NT2/D1 (cell line): ENCODE data around the gene ANP32E.
"Not testable (repeated sequence)": the region's sequence is repeated elsewhere in the genome, so short reads cannot be mapped to it uniquely, and the experiment has no call there.

Source experiments
- DNase-seq: peaks from one replicate; pipeline ENCODE4 v3.0.0-alpha.2; 2011; ENCODE audit warnings: low read depth, low spot score
- H3K27me3 ChIP-seq: 2 replicates; pipeline ENCODE4 v1.6.0; 2011; ENCODE audit warnings: mild to moderate bottlenecking; ENCODE audit not compliant: insufficient read length, insufficient read depth
- H3K36me3 ChIP-seq: 2 replicates; pipeline ENCODE4 v1.6.1; 2011; ENCODE audit warnings: mild to moderate bottlenecking, low read length, mixed read lengths; ENCODE audit not compliant: insufficient read depth, insufficient read length
- H3K4me1 ChIP-seq: 2 replicates; pipeline ENCODE4 v1.5.1; 2011; ENCODE audit not compliant: insufficient read depth, insufficient read length
- H3K4me3 ChIP-seq: 2 replicates; pipeline ENCODE4 v1.5.1; 2011; ENCODE audit warnings: low read depth; ENCODE audit not compliant: insufficient read length
- H3K9ac ChIP-seq: 2 replicates; pipeline ENCODE4 v1.6.0; 2011; ENCODE audit warnings: low read depth; ENCODE audit not compliant: insufficient read length
- H3K9me3 ChIP-seq: 2 replicates; pipeline ENCODE4 v1.5.1; 2011; ENCODE audit warnings: mild to moderate bottlenecking, low read length; ENCODE audit not compliant: insufficient read depth
- SUZ12 ChIP-seq: IDR thresholded peaks from 2 replicates; pipeline ENCODE4 v1.6.1; 2011; ENCODE audit not compliant: insufficient read length, insufficient read depth; ENCODE audit errors: extremely low read depth
- YY1 ChIP-seq: IDR thresholded peaks from 2 replicates; pipeline ENCODE4 v1.6.1; 2011; ENCODE audit not compliant: insufficient read length, insufficient read depth
- ZNF274 ChIP-seq: IDR thresholded peaks from 2 replicates; pipeline ENCODE4 v1.6.1; 2011; ENCODE audit warnings: mild to moderate bottlenecking, low read depth, low read length

Gene ANP32E

GRCh38 chr1:150234566-150235293 is 1.2 kb downstream of the ANP32E start:
- Histone ChIP-seq H3K36me3 (peaks cover 19% of the 10 kb centered on the region), H3K4me1 (peaks cover 2% of the 10 kb centered on the region), H3K9ac (peak overlapping the region; percentile 100), H3K9me3 (no peaks in the 10 kb centered on the region), H3K27me3 (no peaks in the 10 kb centered on the region), H3K4me3 (peak overlapping the region; percentile 95)
- TF ChIP-seq YY1 (peak; percentile 23), ZNF274 (no peak)
- peak; percentile 54 for DNase-seq

GRCh38 chr1:150234309-150234565 is 1.7 kb downstream of the ANP32E start:
- Histone ChIP-seq H3K27me3 (no peaks in the 10 kb centered on the region), H3K36me3 (peaks cover 23% of the 10 kb centered on the region), H3K4me1 (peaks cover 2% of the 10 kb centered on the region), H3K4me3 (peak overlapping the region; percentile 95), H3K9me3 (no peaks in the 10 kb centered on the region), H3K9ac (peak overlapping the region; percentile 100)
- DNase-seq = no peak
- TF ChIP-seq SUZ12 = no peak
- TF ChIP-seq ZNF274 = no peak
- no peak for TF ChIP-seq YY1

- Histone ChIP-seq H3K9ac (peak overlapping the region; percentile 100), H3K4me1 (peaks cover 2% of the 10 kb centered on the region), H3K36me3 (peaks cover 29% of the 10 kb centered on the region), H3K4me3 (peak overlapping the region; percentile 95), H3K9me3 (no peaks in the 10 kb centered on the region), H3K27me3 (no peaks in the 10 kb centered on the region)
- DNase-seq = no peak
- TF ChIP-seq SUZ12 = no peak
- no peak for TF ChIP-seq YY1
- TF ChIP-seq ZNF274 = no peak
Measured at GRCh38 chr1:150233359-150234308, 2.3 kb downstream of the ANP32E start.

- not testable (repeated sequence) for H3K9ac ChIP-seq, H3K4me1 ChIP-seq, H3K9me3 ChIP-seq, H3K4me3 ChIP-seq, DNase-seq, H3K27me3 ChIP-seq
- H3K36me3 ChIP-seq = peaks cover 35% of the 10 kb centered on the region
Measured at GRCh38 chr1:150232921-150233320, 3.0 kb downstream of the ANP32E start.

DNA sequence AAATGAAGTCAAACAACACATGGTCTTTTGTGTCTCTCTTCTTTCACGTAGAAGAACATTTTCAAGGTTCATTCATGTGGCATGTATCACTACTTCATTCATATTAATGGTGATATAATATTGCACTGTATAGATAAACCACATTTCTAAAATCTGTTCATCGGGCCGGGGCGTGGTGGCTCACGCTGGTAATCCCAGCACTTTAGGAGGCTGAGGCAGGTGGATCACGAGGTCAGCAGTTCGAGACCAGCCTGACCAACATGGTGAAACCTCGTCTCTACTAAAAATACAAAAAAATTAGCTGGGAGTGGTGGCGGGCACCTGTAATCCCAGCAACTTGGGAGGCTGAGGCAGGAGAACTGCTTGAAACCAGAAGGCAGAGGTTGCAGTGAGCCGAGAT is 7.7 kb downstream of the ANP32E start:
- H3K36me3 ChIP-seq = peaks cover 77% of the 10 kb centered on the region
- H3K4me1 ChIP-seq, DNase-seq, H3K9ac ChIP-seq, H3K27me3 ChIP-seq, H3K9me3 ChIP-seq, H3K4me3 ChIP-seq: not testable (repeated sequence)

DNA sequence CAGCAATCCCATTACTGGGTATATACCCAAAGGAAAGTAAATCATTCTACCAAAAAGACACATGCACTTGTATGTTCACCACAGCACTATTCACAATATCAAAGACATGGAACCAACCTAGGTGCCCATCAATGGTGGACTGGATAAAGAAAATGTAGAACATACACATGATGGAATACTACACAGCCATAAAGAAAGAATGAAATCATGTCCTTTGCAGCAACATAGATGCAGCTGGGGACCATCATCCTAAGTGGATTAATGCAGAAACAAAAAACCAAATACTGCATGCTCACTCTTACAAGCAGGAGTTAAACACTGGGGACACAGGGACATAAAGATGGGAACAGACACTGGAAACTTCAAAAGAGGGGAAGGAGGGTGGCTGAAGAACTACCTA is 8.7 kb downstream of the ANP32E start:
- no peak for DNase-seq
- TF ChIP-seq YY1 (no peak), SUZ12 (no peak), ZNF274 (no peak)
- no peak overlapping the region for H3K9ac ChIP-seq
- no peaks in the 10 kb centered on the region for H3K27me3 ChIP-seq
- no peak overlapping the region for H3K4me3 ChIP-seq
- H3K9me3 ChIP-seq = no peaks in the 10 kb centered on the region
- H3K36me3 ChIP-seq = peaks cover 86% of the 10 kb centered on the region
- H3K4me1 ChIP-seq = no peaks in the 10 kb centered on the region

DNA sequence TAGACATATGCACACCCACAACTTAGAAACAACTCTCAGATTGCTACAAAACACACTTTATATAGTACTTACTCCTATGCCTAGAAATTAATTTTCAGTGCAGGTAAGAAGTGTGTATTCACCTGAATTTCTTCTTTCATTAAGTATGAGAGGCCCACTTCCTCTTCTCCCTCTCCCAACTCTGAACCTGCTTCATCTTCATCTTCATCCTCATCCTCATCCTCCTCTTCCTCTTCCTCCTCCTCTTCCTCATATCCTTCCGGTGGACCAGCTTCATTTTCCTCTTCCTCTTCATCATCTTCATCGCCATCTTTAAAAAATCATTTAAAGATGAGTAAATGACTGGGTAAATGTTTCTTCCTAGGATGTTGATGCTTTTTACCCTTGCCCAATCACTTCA is 9.4 kb downstream of the ANP32E start:
- no peak for TF ChIP-seq YY1
- no peak for TF ChIP-seq ZNF274
- no peak overlapping the region for H3K9ac ChIP-seq
- H3K4me3 ChIP-seq = no peak overlapping the region
- no peaks in the 10 kb centered on the region for H3K4me1 ChIP-seq
- DNase-seq = no peak
- H3K9me3 ChIP-seq = no peaks in the 10 kb centered on the region
- no peaks in the 10 kb centered on the region for H3K27me3 ChIP-seq
- peaks cover 87% of the 10 kb centered on the region for H3K36me3 ChIP-seq

DNA sequence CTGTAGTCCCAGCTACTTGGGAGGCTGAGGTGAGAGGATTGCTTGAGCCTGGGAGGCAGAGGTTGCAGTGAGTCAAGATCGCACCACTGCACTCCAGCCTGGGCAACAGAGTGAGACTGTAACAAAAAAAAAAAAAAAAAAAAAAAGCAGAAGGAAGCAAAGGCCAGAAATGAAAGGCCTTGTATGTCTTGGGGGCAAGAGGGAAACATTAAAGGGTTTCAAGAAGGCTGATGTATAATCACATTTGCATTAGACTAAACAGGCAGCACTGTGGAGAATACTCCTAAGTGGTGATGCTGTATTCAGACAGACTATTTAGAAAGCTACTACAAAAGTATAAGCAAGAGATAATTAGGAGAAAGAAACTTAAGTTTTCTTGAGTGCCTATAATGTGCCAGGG is 10.4 kb downstream of the ANP32E start:
- Histone ChIP-seq H3K4me3 (no peak overlapping the region), H3K9me3 (no peaks in the 10 kb centered on the region), H3K27me3 (no peaks in the 10 kb centered on the region), H3K4me1 (no peaks in the 10 kb centered on the region), H3K9ac (no peak overlapping the region), H3K36me3 (peaks cover 85% of the 10 kb centered on the region)
- no peak for TF ChIP-seq ZNF274
- DNase-seq = no peak
